Suprapubic skin (tissue), 3 donors: ENCODE results near the gene RGS6.

Experiments
- CTCF ChIP-seq, 2 donors: fragments of 200-600 bp in 1 of 2; fragments of 450-650 bp in 1 of 2; sonication (generic) in 1 of 2; IDR thresholded peaks; one replicate each; pipeline ENCODE4 v1.5.1; 2016 to 2019; ENCODE audit warnings: antibody characterized with exemption in 2 of 2, mild to moderate bottlenecking in 1 of 2, moderate library complexity in 1 of 2
- EP300 ChIP-seq: sonication (generic); formaldehyde crosslinking; IDR thresholded peaks from one replicate; pipeline ENCODE4 v1.6.1; 2017; ENCODE audit warnings: antibody characterized with exemption
- POLR2A ChIP-seq, 2 donors: fragments of 450-650 bp; IDR thresholded peaks; one replicate each; pipeline ENCODE4 v1.6.1; 2017; ENCODE audit warnings: antibody characterized with exemption in 2 of 2, mild to moderate bottlenecking in 2 of 2, moderate library complexity in 2 of 2

DNA sequence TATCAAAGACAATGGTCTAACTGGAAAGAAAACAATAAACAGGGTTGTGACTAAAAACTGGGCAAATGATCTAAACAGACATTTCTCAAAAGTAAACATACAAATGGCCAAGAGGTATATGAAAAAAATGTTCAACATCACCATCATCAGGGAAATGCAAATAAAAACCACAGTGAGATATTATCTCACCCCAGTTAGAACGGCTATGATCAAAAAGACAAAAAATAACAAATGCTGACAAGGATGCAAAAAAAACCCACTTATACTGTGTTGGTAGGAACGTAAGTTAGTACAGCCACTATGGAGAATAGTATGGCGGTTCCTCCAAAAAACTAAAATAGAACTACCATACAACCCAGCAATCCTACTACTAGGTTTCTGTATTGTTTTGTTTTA is 470.1 kb downstream of the RGS6 start:
- TF ChIP-seq EP300 (no peak), CTCF (IDR thresholded peaks at IDR 0.05) (no peak), POLR2A (IDR thresholded peaks at IDR 0.05) (no peak)
